ENCODE measurements around the gene KLHL5. TPM values are rescaled to one million over a fixed set of nuclear protein-coding genes. Genes with fewer than 3 reads are reported as not detected.

Gene KLHL5
- total and polyA plus RNA-seq, 2 donors (not counting 1 experiment from before 2014, with no cell fraction given) = 22.6 to 90.0 TPM

- no peaks in the 10 kb centered on the region for H3K9me3 Mint-ChIP-seq (ENCODE audit: insufficient read depth)
- Histone ChIP-seq H3K9ac (ENCODE audit: low read length) (no peak overlapping the region), H3K4me2 (replicated peaks; ENCODE audit: low read depth, low read length, poor library complexity, severe bottlenecking) (no peak overlapping the region), H3K4me3 (ENCODE audit: control extremely low read depth in 1 of 5, extremely low read depth in 1 of 5, insufficient read depth in 1 of 5, low read depth in 2 of 5, low read length in 4 of 5) (no peak overlapping the region), H4K20me1 (ENCODE audit: control insufficient read depth, insufficient read depth, low read length, poor library complexity, severe bottlenecking) (peaks cover 7% of the 10 kb centered on the region), H2AFZ (ENCODE audit: insufficient read depth, low read depth, low read length, poor library complexity, severe bottlenecking) (no peak overlapping the region), H3K4me1 (ENCODE audit: control insufficient read depth in 2 of 2, insufficient read depth in 2 of 2, low read length in 2 of 2) (no peaks in the 10 kb centered on the region), H3K9me3 (ENCODE audit: control extremely low read depth in 1 of 3, control insufficient read depth in 2 of 3, insufficient read depth in 1 of 3, low read length in 2 of 3) (no peaks in the 10 kb centered on the region), H3K36me3 (replicated peaks in 1 of 2; ENCODE audit: control extremely low read depth in 1 of 2, control insufficient read depth in 1 of 2, extremely low read depth in 1 of 2, insufficient read depth in 2 of 2, low read length in 1 of 2) (peaks cover 9 to 18% of the 10 kb centered on the region in 2 experiments), H3K27ac (ENCODE audit: low read length in 2 of 2) (no peak overlapping the region), H3K79me2 (ENCODE audit: control insufficient read depth, insufficient read depth, low read length) (peaks cover 16% of the 10 kb centered on the region), H3K27me3 (replicated peaks in 1 of 4; ENCODE audit: control extremely low read depth in 1 of 4, control insufficient read depth in 3 of 4, insufficient read depth in 4 of 4, low read length in 3 of 4) (no peaks in the 10 kb centered on the region)
- intact Hi-C loops (cut with micrococcal nuclease) = no loop called here
- CTCF ChIA-PET = no interaction called here
- H3K4me3 Mint-ChIP-seq = no peak overlapping the region
- DNase-seq (no peak), ATAC-seq (ENCODE audit: low read depth) (no peak)
- TF ChIP-seq, protein P1, sequence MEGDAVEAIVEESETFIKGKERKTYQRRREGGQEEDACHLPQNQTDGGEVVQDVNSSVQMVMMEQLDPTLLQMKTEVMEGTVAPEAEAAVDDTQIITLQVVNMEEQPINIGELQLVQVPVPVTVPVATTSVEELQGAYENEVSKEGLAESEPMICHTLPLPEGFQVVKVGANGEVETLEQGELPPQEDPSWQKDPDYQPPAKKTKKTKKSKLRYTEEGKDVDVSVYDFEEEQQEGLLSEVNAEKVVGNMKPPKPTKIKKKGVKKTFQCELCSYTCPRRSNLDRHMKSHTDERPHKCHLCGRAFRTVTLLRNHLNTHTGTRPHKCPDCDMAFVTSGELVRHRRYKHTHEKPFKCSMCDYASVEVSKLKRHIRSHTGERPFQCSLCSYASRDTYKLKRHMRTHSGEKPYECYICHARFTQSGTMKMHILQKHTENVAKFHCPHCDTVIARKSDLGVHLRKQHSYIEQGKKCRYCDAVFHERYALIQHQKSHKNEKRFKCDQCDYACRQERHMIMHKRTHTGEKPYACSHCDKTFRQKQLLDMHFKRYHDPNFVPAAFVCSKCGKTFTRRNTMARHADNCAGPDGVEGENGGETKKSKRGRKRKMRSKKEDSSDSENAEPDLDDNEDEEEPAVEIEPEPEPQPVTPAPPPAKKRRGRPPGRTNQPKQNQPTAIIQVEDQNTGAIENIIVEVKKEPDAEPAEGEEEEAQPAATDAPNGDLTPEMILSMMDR (IDR thresholded peaks at IDR 0.05) = no peak
- no peak for TF ChIP-seq EZH2 (IDR thresholded peaks at IDR 0.05; ENCODE audit: borderline replicate concordance, insufficient read depth, low read depth, low read length, poor library complexity, severe bottlenecking)
- 60% methylated on average over 1 of the region's 2 CpGs for WGBS (ENCODE audit: insufficient coverage)
- no peaks in the 10 kb centered on the region for H3K27me3 Mint-ChIP-seq
- peaks cover 5% of the 10 kb centered on the region for H3K4me1 Mint-ChIP-seq
- POLR2A ChIA-PET = no interaction called here
- no peak overlapping the region for H3K27ac Mint-ChIP-seq
Measured at GRCh38 chr4:39078829-39079228, 16.8 kb downstream of the KLHL5 start.

DNA sequence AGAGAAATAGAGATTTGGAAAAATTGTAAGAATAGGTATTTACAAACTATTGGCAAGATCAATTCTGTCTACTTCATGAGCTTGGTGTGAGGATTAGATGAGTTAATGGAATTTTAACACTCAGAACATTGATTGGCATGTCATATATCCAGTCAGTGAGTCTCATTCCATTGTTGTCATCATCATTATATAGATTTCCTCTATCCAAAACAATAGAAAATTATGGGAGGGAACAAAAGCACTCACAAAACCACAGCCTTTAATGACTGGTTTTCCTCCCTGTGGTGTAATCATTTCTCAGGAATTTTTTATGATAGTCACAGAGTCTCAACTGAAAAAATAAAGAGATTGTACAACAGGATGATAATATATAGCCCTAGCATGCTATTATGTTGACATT lies 21.1 kb downstream of the KLHL5 start:
- H3K79me2 ChIP-seq (ENCODE audit: control insufficient read depth, insufficient read depth, low read length) = peaks cover 8% of the 10 kb centered on the region
- Mint-ChIP-seq H3K4me1 (no peaks in the 10 kb centered on the region), H3K27ac (no peak overlapping the region), H3K9me3 (ENCODE audit: insufficient read depth) (no peaks in the 10 kb centered on the region), H3K4me3 (no peak overlapping the region), H3K27me3 (no peaks in the 10 kb centered on the region)
- TF ChIP-seq EZH2 (IDR thresholded peaks at IDR 0.05; ENCODE audit: borderline replicate concordance, insufficient read depth, low read depth, low read length, poor library complexity, severe bottlenecking) = no peak
- TF ChIP-seq, protein P1 (IDR thresholded peaks at IDR 0.05) = no peak
- no peak overlapping the region for H2AFZ ChIP-seq (ENCODE audit: insufficient read depth, low read depth, low read length, poor library complexity, severe bottlenecking)
- intact Hi-C loops (cut with micrococcal nuclease) = no loop called here
- no peak overlapping the region for H3K27ac ChIP-seq (ENCODE audit: low read length in 2 of 2)
- H4K20me1 ChIP-seq (ENCODE audit: control insufficient read depth, insufficient read depth, low read length, poor library complexity, severe bottlenecking) = peaks cover 7% of the 10 kb centered on the region
- ChIA-PET CTCF (interaction anchor here (4.5 kb wide), 1 partner anchor 180 kb away, joined by 19 read pairs; no protein-coding TSS in a partner anchor), POLR2A (no interaction called here)
- DNase-seq = no peak
- H3K4me3 ChIP-seq (ENCODE audit: control extremely low read depth in 1 of 5, extremely low read depth in 1 of 5, insufficient read depth in 1 of 5, low read depth in 2 of 5, low read length in 4 of 5) = no peak overlapping the region
- H3K4me1 ChIP-seq (ENCODE audit: control insufficient read depth in 2 of 2, insufficient read depth in 2 of 2, low read length in 2 of 2) = no peaks in the 10 kb centered on the region
- H3K27me3 ChIP-seq (replicated peaks in 1 of 4; ENCODE audit: control extremely low read depth in 1 of 4, control insufficient read depth in 3 of 4, insufficient read depth in 4 of 4, low read length in 3 of 4) = no peaks in the 10 kb centered on the region
- H3K9ac ChIP-seq (ENCODE audit: low read length) = no peak overlapping the region
- no peak for ATAC-seq (ENCODE audit: low read depth)
- no peaks in the 10 kb centered on the region for H3K9me3 ChIP-seq (ENCODE audit: control extremely low read depth in 1 of 3, control insufficient read depth in 2 of 3, insufficient read depth in 1 of 3, low read length in 2 of 3)
- H3K36me3 ChIP-seq (replicated peaks in 1 of 2; ENCODE audit: control extremely low read depth in 1 of 2, control insufficient read depth in 1 of 2, extremely low read depth in 1 of 2, insufficient read depth in 2 of 2, low read length in 1 of 2) = peaks cover 9 to 29% of the 10 kb centered on the region in 2 experiments
- H3K4me2 ChIP-seq (replicated peaks; ENCODE audit: low read depth, low read length, poor library complexity, severe bottlenecking) = no peak overlapping the region
